T-helper 9 cell (primary cell): ENCODE results near the gene ACAP2.
"Not testable (repeated sequence)": the region's sequence is repeated elsewhere in the genome, so short reads cannot be mapped to it uniquely, and the experiment has no call there.

ENCODE experiments used
- DNase-seq: peaks from one replicate; pipeline ENCODE4 v3.0.0-alpha.2; 2020

The ACAP2 gene

DNA sequence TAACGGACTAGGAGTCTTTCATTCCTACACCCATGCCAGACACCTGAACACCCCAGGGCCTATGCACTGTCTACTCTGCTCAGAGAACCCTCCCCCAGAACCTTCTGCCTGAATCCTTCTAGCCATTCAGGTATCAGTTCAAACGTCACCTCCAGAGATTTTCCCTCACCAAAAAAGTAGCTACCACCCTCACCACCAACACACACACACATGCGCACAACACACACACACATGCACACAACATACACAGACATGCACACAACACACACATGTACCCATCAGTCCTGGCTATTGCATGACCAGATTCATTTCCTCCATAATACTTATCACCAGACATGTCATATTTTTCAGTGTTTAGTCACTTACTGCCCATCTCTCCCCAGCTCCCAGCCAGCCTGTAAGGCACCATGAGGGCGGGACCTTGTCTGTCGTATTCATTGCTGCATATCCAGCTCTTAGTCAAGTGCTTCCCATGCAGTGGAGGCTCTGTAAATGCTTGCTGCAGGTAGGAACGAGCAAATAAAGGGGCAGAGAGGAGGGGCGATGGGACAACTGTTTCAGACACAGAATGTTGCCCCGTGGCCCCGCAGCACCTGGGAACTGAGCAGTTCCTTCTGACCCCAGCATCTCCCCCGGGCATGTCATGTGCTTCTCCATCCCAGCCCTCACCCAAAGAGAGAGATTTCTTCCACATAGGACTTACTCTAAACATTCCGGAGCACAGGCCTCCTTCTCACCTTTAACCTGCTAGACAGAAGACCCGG is 201.0 kb downstream of the ACAP2 start:
- no peak for DNase-seq

DNA sequence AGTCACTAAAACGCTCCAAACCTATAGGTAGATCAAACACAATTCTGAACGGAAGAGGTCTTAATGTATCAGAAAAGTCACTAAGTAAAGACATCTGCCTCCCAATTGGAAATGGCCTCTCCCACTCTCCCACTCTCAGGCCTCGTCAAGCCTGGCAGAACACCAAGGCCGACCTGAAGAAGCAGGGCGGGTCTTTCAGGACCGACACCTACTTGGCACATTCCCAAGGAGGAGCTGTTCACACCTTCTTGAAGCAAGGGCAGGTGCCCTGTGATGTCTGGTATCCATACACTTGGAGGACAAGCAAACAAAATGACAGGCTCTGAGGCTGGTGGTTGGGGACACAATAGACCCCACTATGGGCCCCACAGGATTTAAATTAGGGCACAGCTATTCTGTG is 201.9 kb downstream of the ACAP2 start:
- no peak for DNase-seq

DNA sequence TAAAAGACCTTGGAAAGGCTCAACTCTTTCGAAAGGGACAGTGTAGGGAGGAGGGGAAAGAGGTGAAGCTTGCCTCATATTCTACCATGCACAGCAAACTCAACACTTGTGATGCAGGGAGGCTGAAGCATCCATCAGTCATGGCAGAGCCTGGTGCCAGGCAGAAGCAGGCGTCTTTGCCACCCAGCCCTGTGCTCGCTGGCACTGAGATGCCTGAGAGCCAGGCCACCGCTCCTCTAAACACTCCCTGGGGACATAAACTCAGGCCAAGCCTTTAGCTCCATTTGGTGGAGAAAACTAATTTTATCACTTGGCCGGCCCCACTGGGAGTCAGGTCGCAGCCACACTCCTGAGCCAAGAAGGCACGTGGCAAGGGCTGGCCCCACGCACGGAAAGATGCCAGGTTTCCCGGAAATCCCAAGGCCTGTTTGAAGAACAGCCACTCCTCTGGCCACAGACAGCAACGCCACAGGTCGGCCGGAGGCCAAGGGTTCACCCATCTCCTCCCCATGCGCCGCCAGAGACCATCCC is 202.6 kb downstream of the ACAP2 start:
- DNase-seq = no peak

DNA sequence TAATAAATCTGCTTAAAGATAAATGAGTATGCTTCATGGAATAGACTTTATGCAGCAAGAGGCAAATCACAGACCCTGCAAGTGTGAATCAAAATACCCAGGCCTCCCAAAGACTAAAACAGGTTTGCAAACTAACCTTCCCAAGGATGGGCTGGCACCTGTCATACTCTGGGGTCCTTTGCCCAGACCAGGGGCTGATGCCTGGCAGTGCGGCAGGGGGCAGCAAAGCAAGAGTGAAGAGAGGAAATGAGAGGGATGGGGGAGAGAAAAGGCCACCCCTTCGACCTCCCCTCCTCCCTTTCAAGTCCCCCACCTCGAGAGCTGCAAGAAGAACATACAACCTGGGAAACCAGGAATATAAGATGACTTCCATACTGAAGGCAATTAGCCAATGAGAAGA is 203.7 kb downstream of the ACAP2 start:
- no peak for DNase-seq

DNA sequence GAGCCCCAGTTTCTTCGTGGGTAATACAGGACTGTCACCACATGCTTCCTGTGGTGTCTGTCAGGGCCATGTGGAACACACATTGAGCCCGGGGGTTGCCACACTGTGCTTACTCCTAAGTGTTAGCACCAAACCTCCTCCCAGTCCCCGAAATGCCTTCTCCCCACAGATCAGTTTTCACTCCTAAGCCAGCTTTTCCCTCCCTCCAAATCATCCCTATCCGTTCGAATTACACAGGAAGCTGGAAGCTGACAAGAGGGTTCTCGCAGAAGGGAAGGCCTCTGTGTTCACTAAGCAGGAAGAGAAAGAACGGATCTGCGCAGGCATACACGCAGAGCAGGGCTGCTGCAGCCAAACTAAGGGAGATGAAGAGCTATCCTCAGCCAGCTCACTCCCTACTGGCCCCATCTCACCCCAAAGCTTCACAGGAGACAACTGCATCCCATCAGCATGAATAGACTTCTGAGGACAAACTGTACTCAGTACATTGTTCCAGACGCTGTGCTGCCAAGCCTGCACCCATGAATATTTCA is 204.2 kb downstream of the ACAP2 start:
- DNase-seq = no peak

DNA sequence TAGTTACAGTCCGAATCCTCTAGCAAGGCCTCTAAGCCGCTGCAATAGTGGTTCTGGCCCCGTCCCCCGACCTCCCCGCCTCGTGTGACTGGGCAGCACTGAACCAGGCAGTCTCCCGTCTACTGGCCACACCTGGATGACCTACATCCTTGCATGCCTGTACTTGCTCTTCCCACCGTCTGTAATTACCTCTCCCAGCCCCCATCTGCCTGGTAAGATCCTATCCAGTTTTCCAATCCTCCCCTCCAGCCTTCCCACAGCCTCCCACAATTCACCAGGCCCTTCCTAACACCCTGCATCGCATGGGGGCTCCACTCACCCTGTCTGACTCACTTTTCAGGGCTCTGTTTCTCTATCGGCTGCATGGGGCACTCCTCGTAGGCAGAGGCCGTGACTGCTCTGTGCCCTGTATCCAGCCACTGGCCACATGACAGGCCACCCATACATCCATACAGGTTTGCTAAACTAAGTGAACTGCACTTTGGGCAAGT is 204.7 kb downstream of the ACAP2 start:
- DNase-seq = no peak

DNA sequence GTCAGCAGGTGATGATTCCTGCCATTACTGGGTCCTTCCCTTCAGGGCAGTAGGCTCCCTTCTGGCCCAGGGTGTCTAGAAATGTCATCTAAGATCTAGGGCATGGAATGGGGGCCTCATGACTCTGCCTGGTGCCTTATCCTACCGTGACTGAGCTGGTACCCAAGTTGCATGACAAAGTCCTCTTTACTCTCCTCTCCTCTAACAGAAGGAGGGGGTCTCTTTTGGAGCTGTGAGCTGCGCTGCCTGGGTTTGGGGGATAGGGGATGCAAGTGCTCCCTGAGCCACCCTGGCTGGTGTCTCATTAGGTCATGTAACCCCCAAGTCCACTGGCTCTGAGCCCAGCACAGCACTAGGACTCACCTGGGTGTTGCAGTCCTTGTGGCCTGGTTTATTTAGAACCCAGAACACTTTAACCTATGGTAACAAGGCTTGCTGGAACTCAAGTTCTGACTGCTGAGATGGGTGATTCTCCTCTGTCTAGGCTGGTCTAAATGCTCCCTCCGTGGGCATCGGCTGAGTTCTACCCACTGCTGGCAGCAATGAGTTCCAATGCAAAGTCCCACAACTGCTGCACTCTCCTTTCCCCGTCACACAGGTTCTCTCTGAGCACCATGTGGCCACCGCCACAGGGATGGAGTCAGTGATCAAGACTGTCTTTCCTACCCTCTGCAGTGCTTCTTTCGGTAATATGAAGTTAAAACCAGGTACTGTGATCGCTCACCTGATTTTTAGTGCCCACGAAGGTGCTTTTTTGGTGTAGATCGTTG is 205.8 kb downstream of the ACAP2 start:
- DNase-seq = no peak

DNA sequence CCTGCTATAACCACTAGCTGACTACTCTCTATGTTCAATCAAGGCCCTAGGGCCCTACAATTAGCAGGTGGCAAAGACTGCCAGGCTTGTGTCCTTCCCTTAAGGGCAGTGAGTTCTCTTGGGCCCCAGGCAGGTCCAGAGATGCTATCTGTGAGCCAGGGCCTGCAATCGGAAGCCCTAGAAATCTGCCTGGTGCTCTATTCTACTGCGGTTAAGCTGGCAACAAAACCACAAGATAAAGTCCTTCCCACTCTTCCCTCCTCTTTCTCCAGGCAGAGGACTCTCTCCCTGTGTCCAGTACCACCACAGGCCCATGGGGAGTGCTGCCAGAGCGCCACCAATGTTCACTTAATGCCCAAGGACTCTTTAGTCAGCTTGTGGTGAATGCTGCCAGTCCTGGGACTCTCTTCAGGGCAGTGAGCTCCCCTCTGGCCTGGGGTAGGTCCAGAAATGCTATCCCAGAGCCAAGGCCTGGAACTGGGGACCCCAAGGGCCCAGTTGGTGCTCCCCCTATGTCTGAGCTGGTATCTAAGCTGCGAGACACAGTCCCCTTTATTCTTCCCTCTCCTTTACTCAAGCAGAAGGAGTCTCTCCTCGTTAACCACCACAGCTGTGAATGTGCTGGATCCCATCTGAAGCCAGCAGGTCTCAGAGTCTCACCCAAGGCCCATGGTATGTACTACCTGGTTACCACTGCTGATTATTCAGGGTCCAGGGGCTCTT is 206.6 kb downstream of the ACAP2 start:
- no peak for DNase-seq

DNA sequence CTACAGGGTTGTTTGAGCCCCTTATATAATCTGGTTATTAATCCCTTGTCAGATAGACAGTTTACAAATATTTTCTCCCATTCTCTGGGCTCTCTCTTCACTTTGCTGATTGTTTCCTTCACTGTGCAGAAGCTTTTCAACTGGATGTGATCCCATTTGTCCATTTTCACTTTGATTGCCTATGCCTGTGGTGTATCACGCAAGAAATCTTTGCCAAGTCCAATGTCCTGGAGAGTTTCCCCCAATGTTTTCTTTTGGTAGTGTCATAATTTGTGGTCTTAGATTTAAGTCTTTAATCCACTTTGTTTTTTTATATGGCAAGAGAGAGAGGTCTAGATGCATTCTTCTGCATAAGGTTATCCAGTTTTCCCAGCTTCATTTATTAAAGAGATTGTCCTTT is 212.6 kb downstream of the ACAP2 start:
- DNase-seq = no peak

DNA sequence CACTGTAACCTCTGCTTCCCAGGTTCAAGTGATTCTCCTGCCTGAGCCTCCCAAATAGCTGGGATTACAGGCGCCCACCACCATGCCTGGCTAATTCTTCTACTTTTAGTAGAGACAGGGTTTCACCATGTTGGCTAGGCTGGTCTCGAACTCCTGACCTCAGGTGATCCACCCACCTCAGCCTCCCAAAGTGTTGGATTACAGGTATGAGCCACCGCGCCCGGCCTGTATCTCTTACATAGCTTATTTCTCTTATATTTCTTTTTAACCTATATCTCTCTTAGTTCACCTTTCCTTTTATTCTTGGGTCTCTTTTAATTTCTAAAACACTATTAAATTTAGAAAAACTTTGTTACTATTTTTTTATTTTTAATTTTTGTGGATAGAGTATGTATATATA is 213.9 kb downstream of the ACAP2 start:
- not testable (repeated sequence) for DNase-seq

DNA sequence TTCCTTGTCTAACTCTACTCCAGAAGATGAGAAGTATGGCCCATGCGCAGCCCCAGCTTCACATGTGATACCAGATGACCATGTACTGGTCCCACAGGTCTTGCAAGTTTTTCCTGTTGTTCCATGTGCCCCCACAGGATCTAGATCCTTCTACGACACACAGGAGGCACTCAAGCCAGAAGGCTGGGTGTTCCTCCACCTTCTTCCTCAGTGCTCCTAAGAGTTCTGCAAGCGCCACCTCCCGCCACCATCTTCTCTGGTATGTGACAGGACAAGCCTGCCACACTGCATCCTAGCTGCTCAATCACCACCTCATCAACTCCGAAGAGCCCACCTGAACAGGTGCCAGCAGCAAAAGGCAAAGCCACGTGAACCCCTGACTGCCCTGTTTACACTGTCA is 214.9 kb downstream of the ACAP2 start:
- DNase-seq = no peak

DNA sequence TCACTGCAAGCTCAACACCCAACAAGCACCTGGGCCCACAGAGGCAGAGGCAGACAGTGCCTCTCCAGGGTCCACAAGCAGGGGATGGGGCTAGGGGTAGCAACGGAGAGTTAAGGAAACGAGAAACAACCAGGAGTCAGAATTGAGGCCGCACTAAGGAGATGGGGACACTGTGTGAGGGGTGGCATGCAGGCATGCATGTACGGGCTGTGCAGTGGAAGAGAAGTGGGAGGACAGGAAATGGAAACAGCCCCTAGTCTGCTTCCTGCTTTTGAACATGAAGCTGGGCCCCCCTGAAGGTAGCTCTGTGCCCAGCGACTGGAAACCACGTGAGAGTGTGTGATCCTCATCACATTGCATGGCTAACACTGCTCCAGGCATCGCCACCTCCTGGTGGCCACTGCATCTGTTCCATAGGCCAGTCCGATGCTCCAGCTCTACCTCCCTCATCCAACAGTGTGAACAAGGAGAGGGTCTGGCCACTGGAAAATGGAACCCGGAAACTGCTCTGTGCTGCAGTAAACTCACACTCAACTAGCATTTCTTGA is 215.8 kb downstream of the ACAP2 start:
- DNase-seq = no peak

DNA sequence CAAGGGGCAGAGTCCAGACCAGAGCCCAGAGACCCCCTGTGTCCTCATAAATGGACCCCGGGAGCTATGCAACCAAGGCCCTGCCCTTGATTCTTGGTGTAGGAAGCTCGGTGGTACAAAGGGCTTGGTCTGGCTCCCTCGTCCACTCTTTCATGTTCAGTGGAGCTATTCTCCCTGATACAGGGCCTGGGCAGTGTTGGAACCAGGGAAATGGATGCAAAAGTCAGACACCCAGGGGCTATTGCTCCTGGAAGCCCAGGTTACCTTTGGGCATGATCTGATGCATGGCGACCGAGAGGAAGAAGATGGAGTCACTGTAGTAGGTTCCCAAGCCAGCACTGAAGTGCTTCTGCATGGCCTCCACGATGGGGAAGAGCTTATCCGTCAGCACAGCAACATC is 216.4 kb downstream of the ACAP2 start:
- DNase-seq = no peak

DNA sequence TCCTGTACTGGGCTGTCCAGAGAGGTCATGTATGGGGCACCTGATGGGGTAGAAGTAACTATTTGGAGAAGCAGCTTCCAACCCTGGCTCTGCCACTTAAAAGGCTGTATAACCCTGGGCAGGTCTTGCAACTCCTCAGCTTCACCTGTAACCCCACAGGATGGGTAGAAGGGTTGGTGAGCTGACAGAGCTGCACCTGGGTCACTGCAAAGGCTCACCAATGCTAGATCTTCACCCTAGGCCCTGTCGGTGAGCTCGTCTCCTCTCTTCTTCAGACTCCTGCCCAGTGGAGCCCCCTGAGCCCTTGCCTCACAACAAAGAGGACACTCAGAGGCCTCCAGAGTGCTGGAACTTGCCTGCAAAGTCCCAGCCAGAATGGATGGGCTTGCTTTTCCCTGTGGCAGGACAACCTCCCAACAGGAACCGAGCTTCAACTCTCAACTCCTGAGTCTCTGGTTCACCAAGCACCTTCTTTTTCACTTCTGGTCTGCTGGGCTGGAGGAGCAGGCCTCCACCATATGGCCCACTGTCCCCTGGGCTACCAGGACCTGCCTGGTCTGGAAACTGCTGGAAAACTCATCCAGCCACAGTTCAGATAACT is 217.7 kb downstream of the ACAP2 start:
- no peak for DNase-seq
